GM23338 (cell line): ENCODE results near the gene NSD2. TPM values are rescaled to one million over a fixed set of nuclear protein-coding genes. Genes with fewer than 3 reads are reported as not detected.

Source experiments
- ATAC-seq: fragments of 200-7000 bp; cut with Tn5 transposase; 3 replicates; pipeline ENCODE4 v1.9.1; 2020
- DNase-seq: peaks from one replicate; pipeline ENCODE4 v3.0.0-alpha.2; 2015; ENCODE audit warnings: low spot score
- H2AFZ ChIP-seq: fragments of 200-600 bp; sonication (generic); 2 replicates; pipeline ENCODE4 v1.8.0; 2016; ENCODE audit warnings: antibody characterized with exemption, mild to moderate bottlenecking, moderate library complexity
- H3F3A ChIP-seq: fragments of 200-600 bp; sonication (generic); replicated peaks from 2 replicates; pipeline ENCODE4 v1.8.0; 2017; ENCODE audit warnings: antibody characterized with exemption, mixed run types, low read depth
- H3K27ac ChIP-seq: fragments of 200-600 bp; sonication (generic); 2 replicates; pipeline ENCODE4 v1.6.1; 2016; ENCODE audit warnings: low read depth
- H3K27me3 ChIP-seq: fragments of 200-600 bp; sonication (generic); 2 replicates; pipeline ENCODE4 v1.8.0; 2016; ENCODE audit warnings: mild to moderate bottlenecking, mixed run types, moderate library complexity; ENCODE audit not compliant: insufficient read depth
- H3K36me3 ChIP-seq: fragments of 200-600 bp; sonication (generic); 2 replicates; pipeline ENCODE4 v1.8.0; 2016; ENCODE audit warnings: mild to moderate bottlenecking; ENCODE audit not compliant: insufficient read depth
- H3K4me1 ChIP-seq: fragments of 200-600 bp; sonication (generic); 2 replicates; pipeline ENCODE4 v1.8.0; 2016; ENCODE audit warnings: mild to moderate bottlenecking, moderate library complexity; ENCODE audit not compliant: insufficient read depth
- H3K4me2 ChIP-seq: fragments of 200-600 bp; sonication (generic); 2 replicates; pipeline ENCODE4 v1.7.1; 2017; ENCODE audit warnings: mixed run types
- H3K4me3 ChIP-seq: fragments of 200-600 bp; sonication (generic); 2 replicates; pipeline ENCODE4 v1.6.1; 2016; ENCODE audit warnings: mixed run types
- H3K79me2 ChIP-seq: fragments of 200-600 bp; sonication (generic); replicated peaks from 2 replicates; pipeline ENCODE4 v1.8.0; 2017; ENCODE audit warnings: mild to moderate bottlenecking; ENCODE audit not compliant: insufficient read depth
- H3K9me2 ChIP-seq: fragments of 200-600 bp; sonication (generic); 2 replicates; pipeline ENCODE4 v1.8.0; 2017; ENCODE audit not compliant: insufficient read depth
- H4K20me1 ChIP-seq: fragments of 200-600 bp; sonication (generic); replicated peaks from 2 replicates; pipeline ENCODE4 v1.8.0; 2017; ENCODE audit warnings: mild to moderate bottlenecking; ENCODE audit not compliant: insufficient read depth
- H3K27ac Mint-ChIP-seq: 2 replicates; pipeline ENCODE4 v1.8.0; 2020; ENCODE audit warnings: inconsistent platforms, mild to moderate bottlenecking, moderate library complexity, mixed read lengths
- H3K27me3 Mint-ChIP-seq: 3 replicates; pipeline ENCODE4 v1.8.0; 2022; ENCODE audit warnings: low read depth, mild to moderate bottlenecking, moderate library complexity, mixed read lengths, inconsistent platforms; ENCODE audit not compliant: insufficient read depth, poor library complexity
- H3K36me3 Mint-ChIP-seq: 3 replicates; pipeline ENCODE4 v1.8.0; 2021; ENCODE audit warnings: low read depth, mild to moderate bottlenecking, inconsistent platforms, moderate library complexity, mixed read lengths
- H3K4me1 Mint-ChIP-seq: 3 replicates; pipeline ENCODE4 v1.8.0; 2020; ENCODE audit warnings: mild to moderate bottlenecking, inconsistent platforms, mixed read lengths
- H3K4me3 Mint-ChIP-seq: 3 replicates; pipeline ENCODE4 v1.8.0; 2021; ENCODE audit warnings: moderate library complexity, mild to moderate bottlenecking, inconsistent platforms, mixed read lengths
- H3K9me3 Mint-ChIP-seq: 3 replicates; pipeline ENCODE4 v1.8.0; 2020; ENCODE audit warnings: moderate library complexity, mild to moderate bottlenecking, inconsistent platforms, mixed read lengths
- CREB1 ChIP-seq: fragments of 250-450 bp; sonication (Bioruptor Pico); IDR thresholded peaks from 2 replicates; pipeline ENCODE4 v1.5.0; 2020; ENCODE audit warnings: low read depth, mild to moderate bottlenecking, moderate library complexity
- EZH2 ChIP-seq: fragments of 200-600 bp; sonication (generic); IDR thresholded peaks from one replicate; pipeline ENCODE4 v1.8.0; 2017; ENCODE audit warnings: antibody characterized with exemption, mild to moderate bottlenecking, low read depth; ENCODE audit not compliant: unreplicated experiment
- EZH2phosphoT487 ChIP-seq: fragments of 200-600 bp; sonication (generic); IDR thresholded peaks from one replicate; pipeline ENCODE4 v1.8.1; 2018; ENCODE audit warnings: antibody characterized with exemption; ENCODE audit not compliant: unreplicated experiment
- JUNB ChIP-seq: IDR thresholded peaks from one replicate; pipeline ENCODE4 v1.6.1; 2016; ENCODE audit warnings: antibody characterized with exemption; ENCODE audit not compliant: unreplicated experiment
- POLR2AphosphoS5 ChIP-seq: IDR thresholded peaks from 2 replicates; pipeline ENCODE4 v1.6.1; 2016; ENCODE audit warnings: antibody characterized with exemption, low read depth
- ZNF114 ChIP-seq: fragments of 250-450 bp; sonication (Bioruptor Pico); IDR thresholded peaks from 2 replicates; pipeline ENCODE4 v1.5.0; 2020; ENCODE audit warnings: mild to moderate bottlenecking, moderate library complexity
- ZNF331 ChIP-seq: fragments of 250-450 bp; sonication (Bioruptor Pico); IDR thresholded peaks from 2 replicates; pipeline ENCODE4 v1.5.0; 2020; ENCODE audit warnings: low read depth, mild to moderate bottlenecking, moderate library complexity
- polyA plus RNA-seq: library from polyadenylated mRNA; unstranded; fragments of >200 nt; fragmentation: Nextera tagmentation; extraction: Ambion mirVana; gene quantifications from 2 replicates; pipeline ENCODE4 v1.2.1, GENCODE V29; 2016
- total RNA-seq: library from RNA; depleted of rRNA; stranded (reverse); fragments of >200 nt; shearing (Covaris generic); gene quantifications from 2 replicates; pipeline ENCODE4 v1.2.3, GENCODE V29; 2014
- TF ChIP-seq, protein P1 (sequence below), 2 experiments: fragments of 200-600 bp in 1 of 2; sonication (generic) in 1 of 2; conservative IDR thresholded peaks; 2 replicates each; pipeline versions ENCODE4 v1.5.1 to v1.6.1; 2016 to 2017; ENCODE audit warnings: antibody characterized with exemption in 2 of 2, low read depth in 2 of 2, mild to moderate bottlenecking in 2 of 2, moderate library complexity in 1 of 2

NSD2 gene
- total and polyA plus RNA-seq, 2 experiments from 2014 or later, result 33.5 to 84.4 TPM

DNA sequence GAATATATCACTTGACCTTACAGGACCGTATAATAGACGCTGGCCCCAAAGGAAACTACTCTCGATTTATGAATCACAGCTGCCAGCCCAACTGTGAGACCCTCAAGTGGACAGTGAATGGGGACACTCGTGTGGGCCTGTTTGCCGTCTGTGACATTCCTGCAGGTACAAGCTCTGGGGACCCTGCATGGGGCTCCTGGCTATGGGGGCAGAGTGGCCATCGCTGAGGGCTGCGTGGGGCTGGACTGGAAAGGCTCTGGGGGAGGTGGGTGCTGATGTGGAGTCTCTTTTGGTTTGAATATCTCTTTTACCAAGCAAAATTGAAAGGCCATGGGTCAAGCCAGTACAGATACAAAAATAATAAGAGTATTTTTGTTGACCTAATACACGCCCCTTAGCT is 103.6 kb downstream of the NSD2 start:
- H3K9me3 Mint-ChIP-seq, result no peaks in the 10 kb centered on the region; the same call in 2 of the 3 replicates
- DNase-seq, result no peak

DNA sequence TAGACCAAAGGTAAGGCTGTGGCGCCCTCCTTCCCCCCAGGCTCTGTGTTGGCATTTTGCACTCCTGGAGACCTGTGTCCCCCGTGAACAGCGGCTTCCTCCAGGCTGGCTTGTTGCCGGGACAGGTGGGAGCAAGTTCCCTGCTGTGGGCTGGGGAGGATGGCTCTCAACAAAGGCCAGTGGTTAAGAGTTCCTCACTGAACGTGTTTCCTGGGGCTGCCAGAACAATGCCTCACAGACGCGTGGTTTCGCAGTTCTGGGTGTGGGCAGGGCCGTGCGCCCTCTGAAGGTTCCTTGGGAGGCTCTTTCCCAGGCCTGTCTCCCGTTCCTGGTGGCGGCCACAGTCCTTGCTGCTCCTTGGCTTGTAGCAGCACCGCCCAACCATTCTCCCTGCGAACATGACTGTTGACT is 104.2 kb downstream of the NSD2 start:
- H3K79me2 ChIP-seq, result no peaks in the 10 kb centered on the region
- H3F3A ChIP-seq, result 0 out of 2 replicates have a peak, but pooled peaks cover 3% of the 10 kb centered on the region
- ATAC-seq (no peak; the same call in 2 of the 3 replicates), DNase-seq (no peak)
- H3K4me1 ChIP-seq, result no peaks in the 10 kb centered on the region
- peak overlapping the region; percentile 27 for H3K27ac Mint-ChIP-seq
- no peak overlapping the region for H3K27ac ChIP-seq
- no peak for TF ChIP-seq CREB1 (CRISPR knock-in tag)
- TF ChIP-seq EZH2phosphoT487, result no peak
- TF ChIP-seq, protein P1, sequence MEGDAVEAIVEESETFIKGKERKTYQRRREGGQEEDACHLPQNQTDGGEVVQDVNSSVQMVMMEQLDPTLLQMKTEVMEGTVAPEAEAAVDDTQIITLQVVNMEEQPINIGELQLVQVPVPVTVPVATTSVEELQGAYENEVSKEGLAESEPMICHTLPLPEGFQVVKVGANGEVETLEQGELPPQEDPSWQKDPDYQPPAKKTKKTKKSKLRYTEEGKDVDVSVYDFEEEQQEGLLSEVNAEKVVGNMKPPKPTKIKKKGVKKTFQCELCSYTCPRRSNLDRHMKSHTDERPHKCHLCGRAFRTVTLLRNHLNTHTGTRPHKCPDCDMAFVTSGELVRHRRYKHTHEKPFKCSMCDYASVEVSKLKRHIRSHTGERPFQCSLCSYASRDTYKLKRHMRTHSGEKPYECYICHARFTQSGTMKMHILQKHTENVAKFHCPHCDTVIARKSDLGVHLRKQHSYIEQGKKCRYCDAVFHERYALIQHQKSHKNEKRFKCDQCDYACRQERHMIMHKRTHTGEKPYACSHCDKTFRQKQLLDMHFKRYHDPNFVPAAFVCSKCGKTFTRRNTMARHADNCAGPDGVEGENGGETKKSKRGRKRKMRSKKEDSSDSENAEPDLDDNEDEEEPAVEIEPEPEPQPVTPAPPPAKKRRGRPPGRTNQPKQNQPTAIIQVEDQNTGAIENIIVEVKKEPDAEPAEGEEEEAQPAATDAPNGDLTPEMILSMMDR (conservative IDR thresholded peaks at IDR 0.05; ENCODE audit: low read depth in 2 of 2), result no peak
- no peak for TF ChIP-seq EZH2
- no peak for TF ChIP-seq ZNF331 (CRISPR knock-in tag)
- TF ChIP-seq ZNF114 (CRISPR knock-in tag), result no peak
- no peak for TF ChIP-seq POLR2AphosphoS5
- 0 out of 2 replicates have a peak, but pooled peaks cover 8% of the 10 kb centered on the region for H3K36me3 ChIP-seq
- no peaks in the 10 kb centered on the region; the same call in 1 of the 2 replicates for H4K20me1 ChIP-seq
- H3K36me3 Mint-ChIP-seq, result peaks cover 60% of the 10 kb centered on the region
- no peak overlapping the region for H2AFZ ChIP-seq
- H3K9me2 ChIP-seq, result no peaks in the 10 kb centered on the region
- no peaks in the 10 kb centered on the region for H3K27me3 ChIP-seq
- H3K27me3 Mint-ChIP-seq, result peaks cover 12% of the 10 kb centered on the region
- no peaks in the 10 kb centered on the region for H3K4me1 Mint-ChIP-seq
- no peak overlapping the region for H3K4me2 ChIP-seq
- H3K4me3 ChIP-seq, result no peak overlapping the region
- H3K9me3 Mint-ChIP-seq, result no peaks in the 10 kb centered on the region; the same call in 2 of the 3 replicates
- H3K4me3 Mint-ChIP-seq, result no peak overlapping the region

More for the DNA sequence above, 103.6 kb downstream of the NSD2 start:
- 0 out of 2 replicates have a peak, but pooled peaks cover 3% of the 10 kb centered on the region for H3F3A ChIP-seq
- 0 out of 2 replicates have a peak, but pooled peaks cover 8% of the 10 kb centered on the region for H3K36me3 ChIP-seq
- no peak for ATAC-seq
- Mint-ChIP-seq H3K4me1 (no peaks in the 10 kb centered on the region), H3K27me3 (peaks cover 15% of the 10 kb centered on the region), H3K4me3 (no peak overlapping the region), H3K36me3 (peaks cover 54% of the 10 kb centered on the region), H3K27ac (no peak overlapping the region)
- no peaks in the 10 kb centered on the region for H3K9me2 ChIP-seq
- no peak overlapping the region for H3K4me2 ChIP-seq
- H3K27ac ChIP-seq, result no peak overlapping the region
- H3K79me2 ChIP-seq, result no peaks in the 10 kb centered on the region
- TF ChIP-seq, protein P1 (conservative IDR thresholded peaks at IDR 0.05; ENCODE audit: low read depth in 2 of 2), result no peak
- no peak for TF ChIP-seq JUNB
- TF ChIP-seq ZNF114 (CRISPR knock-in tag), result no peak
- no peaks in the 10 kb centered on the region for H3K27me3 ChIP-seq
- H2AFZ ChIP-seq, result no peak overlapping the region
- no peaks in the 10 kb centered on the region; the same call in 1 of the 2 replicates for H4K20me1 ChIP-seq
- no peak overlapping the region for H3K4me3 ChIP-seq
- no peaks in the 10 kb centered on the region for H3K4me1 ChIP-seq
